ENCODE measurements around the gene C3orf22. TPM values are rescaled to one million over a fixed set of nuclear protein-coding genes. Genes with fewer than 3 reads are reported as not detected.

Gene C3orf22
- total RNA-seq, 1 experiment from 2014 or later, result not detected

DNA sequence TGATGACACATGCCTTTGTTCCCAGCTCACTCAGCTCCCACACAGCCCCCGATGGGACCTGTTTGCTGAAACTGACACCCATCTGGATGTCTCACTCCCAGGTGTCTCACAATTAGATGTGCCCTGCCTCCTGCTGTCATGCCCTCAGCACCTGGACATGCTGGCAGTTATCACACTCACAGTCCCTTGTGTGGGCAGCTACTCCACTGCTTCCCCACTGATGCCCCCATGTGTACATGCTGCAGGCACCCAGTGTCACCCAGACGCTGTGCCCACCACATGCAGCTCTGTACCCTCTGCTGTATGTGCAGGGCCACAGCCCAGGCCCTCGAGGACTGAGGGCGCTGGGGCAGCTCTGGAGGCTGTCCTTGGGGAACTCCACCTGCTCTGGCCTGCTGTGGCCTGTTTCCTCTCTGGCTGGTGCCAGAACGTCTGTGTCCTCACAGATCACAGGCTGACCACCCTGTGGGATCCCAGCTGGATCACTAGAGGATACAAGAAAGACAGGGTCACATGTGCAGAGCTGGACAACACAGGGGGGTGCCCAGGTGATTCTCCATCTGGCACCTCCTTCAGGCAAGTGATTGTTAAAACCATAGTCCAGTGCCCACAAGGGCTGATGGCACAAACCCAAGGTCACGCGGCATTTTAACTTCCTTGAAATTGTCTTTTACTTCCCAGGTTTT lies 14.0 kb downstream of the C3orf22 start:
- CTCF ChIA-PET, result no interaction called here
- POLR2A ChIA-PET (ENCODE audit: unreplicated experiment), result no interaction called here
- no peak overlapping the region for H3K27ac ChIP-seq
- H3K4me1 ChIP-seq (replicated peaks; ENCODE audit: insufficient read depth), result peaks cover 9% of the 10 kb centered on the region; the same call in 1 of the 2 replicates
- H2AFZ ChIP-seq, result no peak overlapping the region
- no peak overlapping the region for H3K4me3 ChIP-seq
- H3K27me3 ChIP-seq (ENCODE audit: insufficient read depth, low read depth), result peaks cover 37% of the 10 kb centered on the region
- H3F3A ChIP-seq (ENCODE audit: insufficient read depth, low read depth), result no peaks in the 10 kb centered on the region
- no peak overlapping the region for H3K4me2 ChIP-seq
- TF ChIP-seq EZH2 (IDR thresholded peaks at IDR 0.05; ENCODE audit: low read depth), result no peak
- TF ChIP-seq, protein P1, sequence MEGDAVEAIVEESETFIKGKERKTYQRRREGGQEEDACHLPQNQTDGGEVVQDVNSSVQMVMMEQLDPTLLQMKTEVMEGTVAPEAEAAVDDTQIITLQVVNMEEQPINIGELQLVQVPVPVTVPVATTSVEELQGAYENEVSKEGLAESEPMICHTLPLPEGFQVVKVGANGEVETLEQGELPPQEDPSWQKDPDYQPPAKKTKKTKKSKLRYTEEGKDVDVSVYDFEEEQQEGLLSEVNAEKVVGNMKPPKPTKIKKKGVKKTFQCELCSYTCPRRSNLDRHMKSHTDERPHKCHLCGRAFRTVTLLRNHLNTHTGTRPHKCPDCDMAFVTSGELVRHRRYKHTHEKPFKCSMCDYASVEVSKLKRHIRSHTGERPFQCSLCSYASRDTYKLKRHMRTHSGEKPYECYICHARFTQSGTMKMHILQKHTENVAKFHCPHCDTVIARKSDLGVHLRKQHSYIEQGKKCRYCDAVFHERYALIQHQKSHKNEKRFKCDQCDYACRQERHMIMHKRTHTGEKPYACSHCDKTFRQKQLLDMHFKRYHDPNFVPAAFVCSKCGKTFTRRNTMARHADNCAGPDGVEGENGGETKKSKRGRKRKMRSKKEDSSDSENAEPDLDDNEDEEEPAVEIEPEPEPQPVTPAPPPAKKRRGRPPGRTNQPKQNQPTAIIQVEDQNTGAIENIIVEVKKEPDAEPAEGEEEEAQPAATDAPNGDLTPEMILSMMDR (conservative IDR thresholded peaks at IDR 0.05), result no peak
- DNase-seq, result no peak
- H4K20me1 ChIP-seq (ENCODE audit: insufficient read depth), result no peaks in the 10 kb centered on the region; the same call in 1 of the 2 replicates
- no peaks in the 10 kb centered on the region for H3K9me2 ChIP-seq (ENCODE audit: insufficient read depth)
- H3K79me2 ChIP-seq (ENCODE audit: low read depth), result no peaks in the 10 kb centered on the region
- BruUV-seq (replicated peaks), result no TSS peak
- no peaks in the 10 kb centered on the region for H3K36me3 ChIP-seq (ENCODE audit: low read depth)
- intact Hi-C loops (cut with micrococcal nuclease; ENCODE audit: unreplicated experiment), result no loop called here
- H3K9me3 ChIP-seq (ENCODE audit: insufficient read depth, low read depth), result no peaks in the 10 kb centered on the region

DNA sequence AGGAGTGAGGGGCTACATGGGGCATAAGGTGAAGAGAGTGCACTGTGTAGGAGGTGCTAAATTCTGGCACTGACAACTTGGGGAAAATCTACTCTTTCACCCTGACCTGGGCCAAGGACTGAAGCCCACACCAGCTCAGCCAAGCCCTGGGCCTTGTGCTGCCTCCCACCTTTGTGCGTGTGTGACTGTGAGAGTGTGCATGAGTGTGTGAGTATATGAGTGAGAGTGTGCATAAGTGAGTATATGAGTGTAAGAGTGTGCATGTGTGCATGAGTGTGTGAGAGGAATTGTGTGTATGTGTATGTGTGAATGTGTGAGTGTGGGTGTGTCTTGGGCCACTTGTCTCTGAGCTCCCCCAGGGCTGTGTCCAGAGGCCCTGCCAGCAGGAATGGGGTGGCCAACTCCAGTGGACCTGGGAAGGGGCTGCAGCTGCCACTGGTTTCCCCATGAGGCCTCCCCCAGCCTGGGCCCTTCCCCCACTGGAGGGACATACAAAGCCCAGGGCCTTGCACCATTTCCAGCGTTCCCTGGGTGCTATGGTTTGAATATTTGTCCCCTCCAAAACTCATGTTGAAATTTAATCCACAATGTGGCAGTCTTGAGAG lies 15.2 kb downstream of the C3orf22 start:
- peaks cover 28% of the 10 kb centered on the region for H3K27me3 ChIP-seq (ENCODE audit: insufficient read depth, low read depth)
- H3F3A ChIP-seq (ENCODE audit: insufficient read depth, low read depth), result no peaks in the 10 kb centered on the region
- no peaks in the 10 kb centered on the region for H4K20me1 ChIP-seq (ENCODE audit: insufficient read depth)
- POLR2A ChIA-PET (ENCODE audit: unreplicated experiment), result no interaction called here
- no peak overlapping the region for H3K4me3 ChIP-seq
- intact Hi-C loops (cut with micrococcal nuclease; ENCODE audit: unreplicated experiment), result no loop called here
- no peaks in the 10 kb centered on the region for H3K9me2 ChIP-seq (ENCODE audit: insufficient read depth)
- CTCF ChIA-PET, result no interaction called here
- TF ChIP-seq EZH2 (IDR thresholded peaks at IDR 0.05; ENCODE audit: low read depth), result no peak
- TF ChIP-seq, protein P1 (conservative IDR thresholded peaks at IDR 0.05), result no peak
- no peak overlapping the region for H3K27ac ChIP-seq
- DNase-seq, result no peak
- no TSS peak for BruUV-seq (replicated peaks)
- peaks cover 9% of the 10 kb centered on the region; the same call in 1 of the 2 replicates for H3K4me1 ChIP-seq (replicated peaks; ENCODE audit: insufficient read depth)
- no peak overlapping the region for H2AFZ ChIP-seq
- no peaks in the 10 kb centered on the region for H3K9me3 ChIP-seq (ENCODE audit: insufficient read depth, low read depth)
- H3K79me2 ChIP-seq (ENCODE audit: low read depth), result no peaks in the 10 kb centered on the region
- no peak overlapping the region for H3K4me2 ChIP-seq
- no peaks in the 10 kb centered on the region for H3K36me3 ChIP-seq (ENCODE audit: low read depth)

DNA sequence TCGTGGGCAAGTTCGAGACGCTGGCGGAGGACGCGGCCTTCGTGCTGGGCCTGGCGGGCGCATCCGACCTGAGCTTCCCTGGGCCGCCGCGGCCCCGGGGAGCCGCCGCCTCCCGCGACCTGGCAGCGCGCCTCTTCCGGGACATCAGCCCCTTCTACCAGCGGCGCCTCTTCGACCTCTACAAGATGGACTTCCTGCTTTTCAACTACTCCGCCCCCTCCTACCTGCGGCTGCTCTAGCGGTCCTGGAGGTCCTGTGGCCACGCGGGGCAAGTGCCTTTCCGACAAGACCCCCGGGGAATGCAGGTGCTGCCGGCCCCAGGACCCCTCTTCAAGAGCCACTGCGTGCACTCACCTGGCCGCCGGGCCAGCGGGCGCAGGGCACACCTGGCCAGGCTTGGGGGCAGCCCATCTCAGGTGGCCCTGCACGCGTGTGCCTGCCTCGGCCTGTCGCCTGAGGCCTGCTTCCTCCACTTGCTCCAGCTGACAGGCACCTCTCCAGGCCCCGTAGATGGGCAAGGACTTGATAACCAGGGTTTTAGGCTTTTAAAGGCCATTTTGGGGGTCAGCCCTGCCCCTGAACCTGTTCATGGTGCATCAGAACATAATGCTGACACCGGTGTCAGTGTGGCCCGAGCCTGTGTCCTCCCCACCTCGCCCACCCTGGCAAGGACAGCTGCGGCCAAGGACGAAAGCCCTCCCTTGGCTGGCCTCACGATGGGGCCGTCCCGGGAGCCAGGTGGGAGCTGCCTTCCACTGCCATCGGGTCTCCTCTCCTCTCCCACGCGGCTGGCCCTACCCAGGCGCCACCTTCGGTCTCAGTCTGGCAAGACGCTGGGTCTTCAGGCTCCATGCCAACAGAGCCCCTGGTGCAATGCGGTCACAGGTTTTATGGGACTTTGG lies 16.1 kb downstream of the C3orf22 start:
- no peaks in the 10 kb centered on the region for H3K9me2 ChIP-seq (ENCODE audit: insufficient read depth)
- H3K4me3 ChIP-seq, result no peak overlapping the region
- H3K4me1 ChIP-seq (replicated peaks; ENCODE audit: insufficient read depth), result peaks cover 9% of the 10 kb centered on the region; the same call in 1 of the 2 replicates
- peaks cover 28% of the 10 kb centered on the region for H3K27me3 ChIP-seq (ENCODE audit: insufficient read depth, low read depth)
- H3K4me2 ChIP-seq, result no peak overlapping the region
- POLR2A ChIA-PET (ENCODE audit: unreplicated experiment), result no interaction called here
- H4K20me1 ChIP-seq (ENCODE audit: insufficient read depth), result no peaks in the 10 kb centered on the region
- H3K79me2 ChIP-seq (ENCODE audit: low read depth), result no peaks in the 10 kb centered on the region
- intact Hi-C loops (cut with micrococcal nuclease; ENCODE audit: unreplicated experiment), result no loop called here
- no peak overlapping the region for H3K27ac ChIP-seq
- H3F3A ChIP-seq (ENCODE audit: insufficient read depth, low read depth), result no peaks in the 10 kb centered on the region
- no peaks in the 10 kb centered on the region for H3K9me3 ChIP-seq (ENCODE audit: insufficient read depth, low read depth)
- no peak for DNase-seq
- H3K36me3 ChIP-seq (ENCODE audit: low read depth), result no peaks in the 10 kb centered on the region
- CTCF ChIA-PET, result no interaction called here
- TF ChIP-seq EZH2 (IDR thresholded peaks at IDR 0.05; ENCODE audit: low read depth), result no peak
- TF ChIP-seq, protein P1 (conservative IDR thresholded peaks at IDR 0.05), result no peak
- BruUV-seq (replicated peaks), result no TSS peak
- no peak overlapping the region for H2AFZ ChIP-seq
